Gastrocnemius medialis (tissue), 4 donors: ENCODE results near the gene FXYD7. TPM values are rescaled to one million over a fixed set of nuclear protein-coding genes. Genes with fewer than 3 reads are reported as not detected.

Experiments
- ATAC-seq, 2 donors: fragments of 150-250 bp; one replicate each; pipeline ENCODE4 v1.9.1; 2016
- DNase-seq, 2 donors: peaks; one replicate each; pipeline ENCODE4 v3.0.0-alpha.2; 2019
- H3K27ac ChIP-seq, 4 donors: fragments of 200-600 bp; sonication (generic); 1 replicate in 1 of 4; 2 replicates in 3 of 4; pipeline ENCODE4 v1.5.1; 2016 to 2018; ENCODE audit warnings: mild to moderate bottlenecking in 2 of 4, moderate library complexity in 1 of 4
- H3K27me3 ChIP-seq, 3 donors: fragments of 200-600 bp; sonication (generic) in 2 of 3; 1 replicate in 1 of 3; 2 replicates in 2 of 3; pipeline versions ENCODE4 v1.5.1 to v1.6.0; 2016 to 2019; ENCODE audit warnings: mild to moderate bottlenecking in 1 of 3, moderate library complexity in 1 of 3
- H3K36me3 ChIP-seq, 2 donors: fragments of 200-600 bp; sonication (generic) in 1 of 2; one replicate each; pipeline ENCODE4 v1.5.1; 2017 to 2018
- H3K4me1 ChIP-seq, 2 donors: fragments of 200-600 bp; sonication (generic) in 1 of 2; one replicate each; pipeline ENCODE4 v1.5.1; 2016 to 2017; ENCODE audit warnings: mild to moderate bottlenecking in 2 of 2
- H3K4me3 ChIP-seq, 4 donors: fragments of 200-600 bp; sonication (generic) in 3 of 4; 1 replicate in 1 of 4; 2 replicates in 3 of 4; pipeline ENCODE4 v1.5.1; 2016 to 2019; ENCODE audit warnings: mild to moderate bottlenecking in 2 of 4
- H3K9me3 ChIP-seq, 3 donors: fragments of 200-600 bp; sonication (generic) in 2 of 3; 1 replicate in 1 of 3; 2 replicates in 2 of 3; pipeline ENCODE4 v1.5.1; 2016 to 2019
- CTCF ChIP-seq, 5 experiments: fragments of 450-650 bp in 3 of 5; fragments of 200-600 bp in 2 of 5; sonication (generic) in 2 of 5; IDR thresholded peaks in 4 of 5; conservative IDR thresholded peaks in 1 of 5; 1 replicate in 4 of 5; 2 replicates in 1 of 5; pipeline ENCODE4 v1.5.1; 2016 to 2019; ENCODE audit warnings: antibody characterized with exemption in 5 of 5, mild to moderate bottlenecking in 3 of 5, moderate library complexity in 3 of 5
- POLR2A ChIP-seq, 2 donors: fragments of 450-650 bp; IDR thresholded peaks; one replicate each; pipeline ENCODE4 v1.6.1; 2017; ENCODE audit warnings: antibody characterized with exemption in 2 of 2, mild to moderate bottlenecking in 2 of 2, moderate library complexity in 2 of 2
- in situ Hi-C, 4 donors: fragments of 200-750 bp; cut with MboI; loops; one replicate each; pipeline versions ENCODE4 v1.15.0 to v1.8.0; 2017; ENCODE audit warnings: low sequenced_read_pairs in 4 of 4
- intact Hi-C: fragments of 100-400 bp; cut with DNase I; formaldehyde crosslinking; loops from one replicate; pipeline ENCODE4 v1.15.1; 2023; ENCODE audit warnings: low total_unique reads
- total RNA-seq, 4 donors: library from RNA; depleted of rRNA; stranded (reverse); fragments of >200 nt; gene quantifications; one replicate each; pipeline versions ENCODE4 v1.1.0 to v1.2.3, GENCODE V29; 2016

FXYD7 gene
- total RNA-seq, 4 donors from 2014 or later = 0.40 TPM; not detected in 3

DNA sequence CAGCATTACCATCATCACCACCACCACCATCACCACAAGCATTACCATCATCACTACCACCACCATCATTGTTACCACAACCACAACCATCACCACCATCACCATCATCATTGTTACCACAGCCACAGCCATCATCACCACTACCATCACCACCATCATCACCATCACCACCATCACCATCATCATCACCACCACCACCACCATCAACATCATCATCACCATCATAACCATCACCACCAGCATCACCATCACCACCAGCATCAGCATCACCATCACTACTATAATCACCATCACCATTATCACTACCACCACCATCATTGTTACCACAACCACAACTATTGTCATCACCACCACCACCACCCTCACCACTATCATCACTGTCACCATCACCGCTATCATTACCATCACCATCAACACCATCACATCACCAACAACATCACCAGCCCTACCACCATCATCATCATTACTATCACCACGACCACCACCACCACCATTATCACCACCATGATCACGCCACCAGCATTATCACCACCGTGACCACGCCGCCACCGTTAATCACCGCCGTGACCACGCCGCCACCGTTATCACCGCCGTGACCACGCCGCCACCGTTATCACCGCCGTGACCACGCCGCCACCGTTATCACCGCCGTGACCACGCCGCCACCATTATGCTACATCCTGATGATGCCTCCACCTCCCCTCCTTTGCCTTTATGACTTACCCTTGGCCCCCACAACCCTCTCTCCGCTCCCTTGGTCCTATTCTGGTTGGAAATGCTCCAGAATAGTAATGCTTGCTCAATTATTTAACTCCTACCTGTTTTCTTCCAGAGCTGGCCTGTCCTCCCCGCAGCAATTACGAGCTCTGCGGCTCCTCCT, 37.4 kb upstream of the FXYD7 start:
- TF ChIP-seq CTCF (IDR thresholded peaks at IDR 0.05 in 4 of 5, conservative IDR thresholded peaks at IDR 0.05 in 1 of 5) (no peak), POLR2A (IDR thresholded peaks at IDR 0.05) (no peak)
- Histone ChIP-seq H3K4me3 (no peak overlapping the region), H3K4me1 (peaks cover 6 to 16% of the 10 kb centered on the region in 2 donors), H3K27me3 (no peaks in the 10 kb centered on the region), H3K36me3 (no peaks in the 10 kb centered on the region), H3K9me3 (no peaks in the 10 kb centered on the region), H3K27ac (peak overlapping the region in 2 of 4 donors; percentile 47 to 61)
- in situ Hi-C loops = no loop called here
- ATAC-seq (no peak), DNase-seq (no peak)
- intact Hi-C loops = no loop called here

DNA sequence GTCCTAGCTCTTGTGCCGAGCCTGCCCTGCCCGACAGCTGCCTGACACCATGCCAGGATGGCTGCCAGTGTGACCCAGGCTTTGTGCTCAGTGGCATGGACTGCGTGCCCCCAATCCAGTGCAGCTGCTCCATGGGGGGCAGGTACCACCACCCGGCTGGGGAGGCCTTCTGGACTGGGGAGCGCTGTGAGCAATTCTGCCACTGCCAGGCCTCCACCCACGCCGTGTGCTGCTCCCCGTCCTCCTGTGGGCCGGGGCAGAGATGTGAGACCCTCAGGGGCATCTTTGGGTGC, 36.8 kb upstream of the FXYD7 start:
- ATAC-seq (peak in 1 of 2 donors; percentile 47), DNase-seq (peak; percentile 46 to 75)
- Histone ChIP-seq H3K4me1 (peaks cover 6 to 16% of the 10 kb centered on the region in 2 donors), H3K27ac (peak overlapping the region in 2 of 4 donors; percentile 47 to 61), H3K9me3 (no peaks in the 10 kb centered on the region), H3K27me3 (no peaks in the 10 kb centered on the region), H3K36me3 (no peaks in the 10 kb centered on the region), H3K4me3 (no peak overlapping the region)
- TF ChIP-seq CTCF (IDR thresholded peaks at IDR 0.05 in 4 of 5, conservative IDR thresholded peaks at IDR 0.05 in 1 of 5) = no peak
- TF ChIP-seq POLR2A (IDR thresholded peaks at IDR 0.05) = no peak
- in situ Hi-C loops (no loop called here), intact Hi-C loops (no loop called here)

DNA sequence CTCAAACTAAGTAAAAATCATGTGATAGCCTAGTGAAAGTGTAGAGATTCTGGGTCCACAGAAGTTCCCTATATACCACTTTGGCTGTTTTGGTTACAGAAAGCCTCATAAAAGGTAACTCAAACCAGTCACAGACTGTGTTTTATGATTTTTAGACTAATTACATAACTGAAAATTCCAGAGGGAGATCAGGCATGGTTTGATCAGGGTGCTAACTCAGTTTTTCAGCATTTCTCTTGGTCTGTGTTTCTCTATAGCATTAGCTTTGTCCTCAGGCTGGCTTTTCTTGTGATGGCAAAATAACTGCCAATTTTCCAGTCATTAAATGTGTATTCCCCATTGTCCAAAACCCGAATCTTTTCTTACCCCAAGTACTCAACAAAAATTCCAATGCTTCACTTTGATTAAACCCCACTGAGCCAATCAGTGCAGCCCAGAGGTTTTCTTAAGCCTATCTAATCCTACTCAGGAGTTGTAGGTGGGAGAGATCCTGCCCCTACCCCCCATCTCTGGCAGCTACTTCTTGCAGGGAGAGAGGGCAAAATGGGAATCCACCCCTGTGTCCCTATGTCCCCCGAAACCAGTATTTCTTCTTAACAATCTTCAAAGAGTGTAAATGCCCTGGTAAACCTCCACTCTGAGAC, 36.0 kb upstream of the FXYD7 start:
- H3K27ac ChIP-seq = peak overlapping the region in 2 of 4 donors; percentile 47 to 61
- in situ Hi-C loops (no loop called here), intact Hi-C loops (no loop called here)
- no peak overlapping the region for H3K4me3 ChIP-seq
- peaks cover 6 to 16% of the 10 kb centered on the region in 2 donors for H3K4me1 ChIP-seq
- DNase-seq (no peak), ATAC-seq (no peak)
- no peaks in the 10 kb centered on the region for H3K9me3 ChIP-seq
- TF ChIP-seq POLR2A (IDR thresholded peaks at IDR 0.05) (no peak), CTCF (IDR thresholded peaks at IDR 0.05 in 4 of 5, conservative IDR thresholded peaks at IDR 0.05 in 1 of 5) (no peak)
- H3K36me3 ChIP-seq = no peaks in the 10 kb centered on the region
- no peaks in the 10 kb centered on the region for H3K27me3 ChIP-seq

- H3K27ac ChIP-seq = no peak overlapping the region
- TF ChIP-seq CTCF (IDR thresholded peaks at IDR 0.05 in 4 of 5, conservative IDR thresholded peaks at IDR 0.05 in 1 of 5) (no peak), POLR2A (IDR thresholded peaks at IDR 0.05) (no peak)
- no peak for ATAC-seq
- in situ Hi-C loops (no loop called here), intact Hi-C loops (no loop called here)
- no peak for DNase-seq
- H3K27me3 ChIP-seq = no peaks in the 10 kb centered on the region
- peaks cover 6 to 16% of the 10 kb centered on the region in 2 donors for H3K4me1 ChIP-seq
- H3K36me3 ChIP-seq = no peaks in the 10 kb centered on the region
- H3K4me3 ChIP-seq = no peak overlapping the region
- no peaks in the 10 kb centered on the region for H3K9me3 ChIP-seq
Observed at GRCh38 chr19:35107545-35107944, 35.5 kb upstream of the FXYD7 start.
